Stimulated activated CD8-positive, alpha-beta memory T cell treated with anti-CD3 and anti-CD28 coated beads, Interleukin-15, amount 100 ng/mL, for 48 hours (primary cell): Measurements from ENCODE around the gene MIOX.
A peak's percentile ranks its signal among the peaks of the same experiment; 100 is the strongest.

Experiments used
- DNase-seq, 2 donors: peaks; one replicate each; pipeline ENCODE4 v3.0.0-alpha.2; 2020; ENCODE audit warnings: low read depth in 2 of 2

The MIOX gene

GRCh38 chr22:50486561-50487289 is at the start of gene MIOX:
MIOX (plus strand) TSS chr22:50486859; CDS start chr22:50486898, 39 bp downstream.
- DNase-seq: no peak

GRCh38 chr22:50437511-50438304 is 49.0 kb upstream of the MIOX start:
- no peak for DNase-seq

GRCh38 chr22:50438305-50439275 is 48.1 kb upstream of the MIOX start:
- no peak for DNase-seq

GRCh38 chr22:50439314-50439870 is 47.3 kb upstream of the MIOX start:
- DNase-seq: no peak

GRCh38 chr22:50439871-50440331 is 46.8 kb upstream of the MIOX start:
- DNase-seq: no peak

GRCh38 chr22:50440544-50441249 is 46.0 kb upstream of the MIOX start:
- no peak for DNase-seq

GRCh38 chr22:50441428-50441993 is 45.1 kb upstream of the MIOX start:
- no peak for DNase-seq

- DNase-seq: no peak
Observed at GRCh38 chr22:50443197-50443596, 43.5 kb upstream of the MIOX start.

- no peak for DNase-seq
Observed at GRCh38 chr22:50443801-50444625, 42.6 kb upstream of the MIOX start.

- no peak for DNase-seq
Observed at GRCh38 chr22:50444663-50445062, 42.0 kb upstream of the MIOX start.

- peak in 1 of 2 donors; percentile 19 for DNase-seq
Observed at GRCh38 chr22:50445071-50445879, 41.4 kb upstream of the MIOX start.

- no peak for DNase-seq
Observed at GRCh38 chr22:50445880-50446707, 40.6 kb upstream of the MIOX start.

GRCh38 chr22:50446708-50447575 is 39.7 kb upstream of the MIOX start:
- DNase-seq: no peak

- DNase-seq: no peak
Observed at GRCh38 chr22:50447576-50448551, 38.8 kb upstream of the MIOX start.

- DNase-seq: no peak
Observed at GRCh38 chr22:50452649-50453048, 34.0 kb upstream of the MIOX start.
